ENCODE data around the gene DDAH2.

The DDAH2 gene

GRCh38 chr6:31729979-31730630 lies 1.0 kb upstream of the DDAH2 start:
- DNase-seq, result peak; percentile 67 to 73

GRCh38 chr6:31729515-31729978 lies 448 bp upstream of the DDAH2 start:
- DNase-seq, result peak; percentile 78 to 82

GRCh38 chr6:31727717-31728671 lies 1.1 kb downstream of the DDAH2 start:
- peak in 1 of 2 experiments; percentile 86 for DNase-seq

GRCh38 chr6:31727034-31727716 lies 1.9 kb downstream of the DDAH2 start:
- peak; percentile 95 to 97 for DNase-seq

- peak; percentile 58 to 77 for DNase-seq
Measured at GRCh38 chr6:31725502-31726350, 3.4 kb downstream of the DDAH2 start.

- DNase-seq, result no peak
Measured at GRCh38 chr6:31723980-31724691, 5.0 kb downstream of the DDAH2 start.

GRCh38 chr6:31723245-31723979 lies 5.7 kb downstream of the DDAH2 start, which contains the start of gene MPIG6B:
Gene MPIG6B (plus strand): TSS chr6:31723373. CDS start chr6:31723384, 11 bp downstream.
- no peak for DNase-seq

GRCh38 chr6:31722173-31722572 lies 6.9 kb downstream of the DDAH2 start:
- no peak for DNase-seq

- no peak for DNase-seq
Measured at GRCh38 chr6:31721351-31722020, 7.6 kb downstream of the DDAH2 start, which contains the start of gene LY6G6C. Gene LY6G6C (minus strand): TSS chr6:31721746. CDS start chr6:31721679, 67 bp downstream.

GRCh38 chr6:31720196-31720770 lies 8.8 kb downstream of the DDAH2 start:
- DNase-seq, result no peak

GRCh38 chr6:31719001-31719400 lies 10.1 kb downstream of the DDAH2 start:
- no peak for DNase-seq

- DNase-seq, result no peak
Measured at GRCh38 chr6:31718265-31718664, 10.8 kb downstream of the DDAH2 start.

GRCh38 chr6:31717499-31718222 lies 11.4 kb downstream of the DDAH2 start:
- DNase-seq, result no peak

GRCh38 chr6:31715022-31715958 lies 13.8 kb downstream of the DDAH2 start, which contains the start of gene LY6G6D:
Gene LY6G6D (plus strand): TSS chr6:31715348. CDS start chr6:31715356, 8 bp downstream.
- no peak for DNase-seq

- DNase-seq, result no peak
Measured at GRCh38 chr6:31713991-31714684, 15.0 kb downstream of the DDAH2 start.

- DNase-seq, result no peak
Measured at GRCh38 chr6:31713465-31713864, 15.6 kb downstream of the DDAH2 start.

- no peak for DNase-seq
Measured at GRCh38 chr6:31712296-31712695, 16.8 kb downstream of the DDAH2 start.

Measured in Kasumi-1 (cell line).